GM19395 (cell line): ENCODE measurements around the gene RFTN2.
"Not testable (repeated sequence)": the region's sequence is repeated elsewhere in the genome, so short reads cannot be mapped to it uniquely, and the experiment has no call there.

ENCODE experiments used
- ATAC-seq: cut with Tn5 transposase; IDR thresholded peaks from one replicate; pipeline ENCODE4 v1.9.1; 2021; ENCODE audit warnings: mild to moderate bottlenecking, moderate library complexity; ENCODE audit not compliant: unreplicated experiment

RFTN2 gene

GRCh38 chr2:197604117-197604860, 71.1 kb downstream of the RFTN2 start:
- no peak for ATAC-seq

GRCh38 chr2:197601726-197602125, 73.7 kb downstream of the RFTN2 start:
- ATAC-seq: no peak

GRCh38 chr2:197600306-197600705, 75.1 kb downstream of the RFTN2 start:
- ATAC-seq: no peak

GRCh38 chr2:197599285-197599965, 76.0 kb downstream of the RFTN2 start:
- peak; percentile 79 for ATAC-seq

- ATAC-seq: no peak
Measured at GRCh38 chr2:197598450-197598849, 76.9 kb downstream of the RFTN2 start.

GRCh38 chr2:197597166-197597565, 78.2 kb downstream of the RFTN2 start:
- ATAC-seq: no peak

- no peak for ATAC-seq
Measured at GRCh38 chr2:197596766-197597165, 78.6 kb downstream of the RFTN2 start.

GRCh38 chr2:197591339-197592072, 83.9 kb downstream of the RFTN2 start:
- ATAC-seq: no peak

GRCh38 chr2:197587255-197587654, 88.1 kb downstream of the RFTN2 start:
- ATAC-seq: not testable (repeated sequence)

GRCh38 chr2:197580166-197580565, 95.2 kb downstream of the RFTN2 start:
- not testable (repeated sequence) for ATAC-seq

GRCh38 chr2:197578294-197578693, 97.1 kb downstream of the RFTN2 start:
- not testable (repeated sequence) for ATAC-seq

- no peak for ATAC-seq
Measured at GRCh38 chr2:197577446-197577845, 97.9 kb downstream of the RFTN2 start.

- no peak for ATAC-seq
Measured at GRCh38 chr2:197576631-197577030, 98.8 kb downstream of the RFTN2 start.

GRCh38 chr2:197575987-197576386, 99.4 kb downstream of the RFTN2 start:
- ATAC-seq: no peak

GRCh38 chr2:197573608-197574007, 101.8 kb downstream of the RFTN2 start:
- no peak for ATAC-seq

- no peak for ATAC-seq
Measured at GRCh38 chr2:197571627-197572271, 103.6 kb downstream of the RFTN2 start.

- no peak for ATAC-seq
Measured at GRCh38 chr2:197560146-197560665, 115.2 kb downstream of the RFTN2 start.

- ATAC-seq: no peak
Measured at GRCh38 chr2:197559681-197560080, 115.7 kb downstream of the RFTN2 start.

GRCh38 chr2:197558393-197558792, 117.0 kb downstream of the RFTN2 start:
- ATAC-seq: no peak

GRCh38 chr2:197556456-197556855, 118.9 kb downstream of the RFTN2 start:
- no peak for ATAC-seq

GRCh38 chr2:197555467-197555866, 119.9 kb downstream of the RFTN2 start:
- ATAC-seq: no peak
